ENCODE data around the gene VSTM4.

Gene VSTM4

DNA sequence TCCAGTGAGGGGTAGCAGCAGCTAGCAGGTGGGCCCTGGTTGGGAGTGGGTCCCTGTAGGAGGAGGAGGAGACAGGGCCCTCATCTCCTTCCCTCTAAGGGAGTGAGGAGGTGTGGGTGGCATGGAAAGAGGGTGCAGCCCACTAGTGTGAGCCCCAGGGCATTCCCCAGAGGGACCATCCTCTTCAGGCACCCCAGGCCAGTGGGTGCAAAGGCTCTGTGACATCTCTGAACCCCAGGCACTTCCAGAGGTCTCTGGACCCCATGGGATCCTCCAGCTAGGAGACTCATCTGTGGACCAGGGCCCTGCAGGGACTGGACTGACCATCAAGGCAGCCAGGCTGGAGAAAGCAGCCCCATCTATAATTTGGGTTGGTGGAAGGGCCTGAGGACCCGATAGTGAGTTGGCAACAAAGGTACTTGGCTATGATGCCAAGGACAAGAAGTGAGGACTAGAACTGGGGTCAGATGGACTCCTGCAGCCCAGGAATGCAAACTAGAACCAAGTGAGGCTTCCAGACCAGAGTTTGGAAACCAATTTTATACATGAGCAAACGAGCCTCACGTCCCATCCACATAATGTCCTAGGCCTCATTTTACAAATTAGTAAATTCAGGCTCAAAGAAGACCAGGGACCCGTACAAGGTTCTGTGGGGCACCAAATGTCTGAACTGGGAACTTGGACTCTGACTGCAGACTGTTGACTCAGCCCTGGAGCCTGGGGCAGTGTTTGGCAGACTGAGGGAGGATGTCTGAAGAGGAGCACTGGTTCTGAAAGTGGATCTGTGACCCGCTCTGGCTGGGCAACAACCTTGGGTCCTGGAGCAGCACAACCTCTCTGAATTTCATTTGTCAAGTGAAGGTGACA, 1.4 kb upstream of the VSTM4 start:
- no peak for DNase-seq (ENCODE audit: low read depth)

DNA sequence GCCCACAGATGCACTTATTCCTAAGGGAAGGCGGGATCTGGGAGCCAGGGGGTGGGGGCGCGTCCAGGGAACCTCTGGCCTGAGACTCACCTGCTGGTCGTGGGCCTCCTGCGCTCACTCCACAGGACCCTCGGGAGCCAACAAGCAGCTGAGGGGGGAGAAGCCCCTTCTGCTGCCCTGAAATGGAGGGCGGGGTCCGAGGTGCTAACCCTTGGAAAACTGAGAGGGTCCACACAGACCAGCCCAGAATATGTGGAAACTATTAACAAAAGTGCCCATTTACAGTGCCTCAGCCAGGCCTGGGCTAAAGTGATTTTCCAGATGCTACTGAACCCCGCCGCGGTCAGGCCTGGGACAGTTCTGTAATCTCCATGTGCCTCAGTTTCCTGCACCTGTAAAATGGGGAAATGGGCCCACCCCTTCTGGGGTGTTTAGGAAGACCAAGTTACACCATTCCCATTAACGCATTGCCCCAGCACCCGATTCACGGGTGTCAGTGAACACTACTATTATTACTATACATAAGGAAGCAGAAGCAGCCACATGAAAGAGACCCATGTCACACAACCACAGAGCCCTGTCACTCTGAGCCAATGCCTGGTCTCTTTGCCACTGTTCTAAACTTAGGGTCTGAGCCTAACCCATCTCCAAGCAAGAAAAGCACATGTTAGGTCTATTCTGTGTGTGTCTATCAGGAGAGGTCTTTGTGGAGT, 630 bp upstream of the VSTM4 start:
- DNase-seq (ENCODE audit: low read depth) = no peak

DNA sequence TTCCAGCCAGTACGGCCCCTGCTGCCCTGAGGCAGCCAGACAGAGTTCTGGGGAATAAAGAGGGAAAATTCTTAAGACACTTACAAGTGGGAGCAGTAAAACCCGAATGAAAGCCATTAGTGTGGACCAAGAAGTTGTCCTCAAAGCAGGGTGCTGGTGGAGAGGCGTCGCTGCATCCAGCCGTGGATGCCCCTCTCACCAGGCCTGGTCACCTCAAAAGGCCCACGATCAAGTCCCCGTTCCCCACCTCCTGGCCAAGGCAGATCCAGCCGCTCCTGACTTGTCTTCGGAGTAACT, 656 bp downstream of the VSTM4 start:
- DNase-seq (ENCODE audit: low read depth) = no peak

DNA sequence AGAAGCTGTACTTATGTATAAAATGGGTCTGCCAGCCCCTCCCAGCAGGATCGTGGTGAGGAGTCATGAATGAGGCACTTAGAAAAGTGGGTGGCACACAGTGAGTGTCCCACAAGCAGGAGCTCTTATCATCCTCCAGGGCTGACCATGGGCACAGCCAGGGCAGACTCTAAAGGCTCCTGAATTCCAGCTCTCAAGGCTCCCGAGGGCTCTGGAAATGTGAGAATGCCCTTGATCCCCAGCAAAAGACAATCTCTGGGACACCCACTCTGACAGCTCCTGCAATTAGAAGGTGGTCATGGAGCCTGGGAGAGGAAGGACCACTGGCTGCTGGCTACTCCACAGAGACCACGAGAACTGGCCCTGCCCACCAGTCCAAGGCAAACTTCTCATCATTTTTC, 1.6 kb downstream of the VSTM4 start:
- DNase-seq (ENCODE audit: low read depth) = no peak

DNA sequence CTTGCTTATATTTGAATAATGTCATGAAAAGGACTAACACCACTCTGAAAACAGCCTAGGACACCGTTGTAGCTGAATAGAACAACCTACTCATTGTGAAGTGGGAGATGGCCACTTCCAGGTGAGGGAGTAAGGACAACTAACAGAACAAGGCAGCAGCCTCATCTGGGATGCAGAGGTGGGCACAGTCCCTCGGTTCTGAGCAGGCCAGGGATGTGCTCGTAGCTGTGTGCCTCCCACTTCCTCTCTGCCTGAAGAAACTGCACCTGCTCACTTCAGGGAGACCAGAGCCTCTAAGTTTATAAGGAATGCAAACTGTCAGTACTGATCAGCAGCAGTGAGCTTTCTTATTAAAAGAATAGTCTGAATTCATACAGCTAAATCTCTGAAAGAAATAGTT, 2.5 kb downstream of the VSTM4 start:
- no peak for DNase-seq (ENCODE audit: low read depth)

DNA sequence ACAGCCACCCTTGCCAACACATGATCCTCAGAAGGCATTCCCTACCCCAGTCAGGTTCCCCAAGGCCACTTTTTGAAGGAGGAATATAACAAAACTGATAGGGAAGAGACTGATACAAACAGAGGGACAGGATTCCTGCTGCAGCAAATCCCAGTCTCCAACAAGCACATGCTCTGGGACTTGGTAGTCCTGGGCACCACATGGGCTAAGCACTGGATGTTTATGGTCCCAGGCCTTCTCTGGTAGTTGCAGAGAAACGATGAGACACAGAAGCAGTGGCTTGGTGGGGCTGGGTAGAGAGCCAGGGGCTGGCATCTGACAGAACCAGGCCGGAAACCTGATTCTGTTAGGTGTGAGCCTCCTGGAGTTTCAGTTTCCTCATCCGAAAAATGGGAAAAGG, 3.2 kb downstream of the VSTM4 start:
- no peak for DNase-seq (ENCODE audit: low read depth)

DNA sequence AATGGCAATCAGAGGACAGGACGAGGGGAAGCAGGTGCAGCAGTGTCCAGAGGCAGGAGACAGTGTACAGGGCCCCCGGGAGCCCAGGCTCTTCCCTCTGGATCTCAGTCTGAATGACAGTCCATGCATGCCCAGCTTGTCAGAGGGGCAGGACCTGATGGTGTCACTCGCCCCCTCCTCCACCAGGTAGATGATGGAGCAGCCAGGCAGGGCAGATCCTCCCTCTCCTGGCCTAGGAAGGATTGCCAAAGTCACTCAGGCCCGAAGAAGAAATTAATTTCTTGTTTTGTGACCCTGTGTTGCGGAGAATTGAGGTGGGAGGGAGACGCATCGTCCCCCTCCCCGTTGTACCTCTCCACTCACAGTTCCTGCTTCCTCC, 4.0 kb downstream of the VSTM4 start:
- DNase-seq (ENCODE audit: low read depth) = no peak

DNA sequence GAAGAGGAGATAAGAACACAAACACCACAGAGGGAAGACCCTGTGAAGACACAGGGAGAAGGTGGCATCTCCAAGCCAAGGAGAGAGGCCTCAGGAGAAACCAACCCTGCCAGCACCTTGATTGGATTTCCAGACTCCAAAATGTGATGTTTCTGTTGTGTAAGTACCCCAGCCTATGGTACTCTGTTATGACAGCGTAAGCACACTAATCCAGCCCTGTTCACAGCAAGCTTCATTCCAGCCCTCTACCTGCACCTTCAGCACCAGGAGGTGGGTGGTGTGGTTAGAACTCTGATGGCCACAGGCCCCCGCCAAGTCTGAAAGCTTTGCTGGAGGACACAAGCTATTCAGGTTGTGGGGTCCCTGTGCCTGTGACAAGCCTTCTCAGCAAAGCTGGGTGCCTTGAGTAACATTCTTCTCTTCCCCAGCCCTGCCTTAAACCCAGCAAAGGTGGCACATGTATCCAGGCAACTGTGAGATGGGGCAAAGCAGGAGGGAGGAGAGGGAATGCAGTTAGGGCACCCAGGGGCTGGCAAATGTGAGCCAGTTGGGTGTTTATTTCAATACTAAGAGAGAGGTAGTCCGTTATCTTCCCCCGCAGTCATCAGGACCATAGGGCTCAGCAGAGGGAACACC, 4.5 kb downstream of the VSTM4 start:
- no peak for DNase-seq (ENCODE audit: low read depth)

DNA sequence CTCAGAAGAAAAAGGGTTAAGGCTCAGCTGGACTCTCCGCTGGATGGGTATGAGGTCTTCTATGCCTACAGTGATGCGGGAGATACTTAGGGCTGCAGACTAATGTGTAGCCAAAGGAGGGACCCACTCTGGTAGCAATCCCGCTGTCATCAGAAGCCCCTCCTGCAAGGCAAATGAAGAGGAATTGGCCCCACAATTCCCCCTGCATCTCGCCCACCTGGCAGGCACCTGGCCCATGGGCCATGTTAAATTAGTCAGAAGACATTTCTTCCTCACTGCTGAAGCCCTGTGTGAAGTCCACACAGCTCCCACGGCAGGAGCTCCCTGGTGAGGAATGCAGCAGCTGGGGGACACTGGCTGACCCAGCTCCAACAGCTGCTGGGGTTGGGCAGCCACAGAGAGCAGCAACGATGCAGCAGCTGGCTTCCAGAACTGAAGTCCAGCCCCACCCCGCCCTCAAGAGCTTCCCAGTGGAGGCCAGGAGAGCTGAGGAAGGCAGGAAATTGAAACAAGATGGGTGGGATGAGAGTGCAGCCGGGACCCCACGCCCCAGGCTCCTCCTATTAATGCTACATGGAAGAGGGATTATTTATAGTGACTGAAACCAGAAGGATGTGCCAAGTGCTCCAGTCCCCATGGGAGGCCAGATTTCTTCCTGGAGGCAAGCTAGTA, 5.5 kb downstream of the VSTM4 start:
- DNase-seq (ENCODE audit: low read depth) = no peak

DNA sequence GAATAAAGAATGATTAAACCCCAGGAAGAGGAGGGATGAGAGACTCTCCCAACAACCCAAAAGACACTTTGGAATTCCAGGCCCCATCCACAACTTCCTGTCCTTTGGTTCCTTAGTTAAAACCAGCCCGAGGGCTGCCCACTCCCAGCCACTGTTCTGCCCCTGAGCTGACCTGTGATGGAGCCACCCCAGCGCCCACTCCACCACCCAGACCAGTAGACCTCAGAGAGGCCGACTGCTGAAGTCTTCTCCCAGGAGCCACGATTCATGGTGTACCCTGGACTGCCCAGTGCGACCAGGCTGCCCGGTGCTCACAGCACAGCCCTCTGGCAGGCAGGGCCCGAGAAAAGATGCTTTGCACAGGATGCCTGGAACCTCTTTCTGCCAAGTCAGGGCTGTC, 6.7 kb downstream of the VSTM4 start:
- DNase-seq (ENCODE audit: low read depth) = no peak

DNA sequence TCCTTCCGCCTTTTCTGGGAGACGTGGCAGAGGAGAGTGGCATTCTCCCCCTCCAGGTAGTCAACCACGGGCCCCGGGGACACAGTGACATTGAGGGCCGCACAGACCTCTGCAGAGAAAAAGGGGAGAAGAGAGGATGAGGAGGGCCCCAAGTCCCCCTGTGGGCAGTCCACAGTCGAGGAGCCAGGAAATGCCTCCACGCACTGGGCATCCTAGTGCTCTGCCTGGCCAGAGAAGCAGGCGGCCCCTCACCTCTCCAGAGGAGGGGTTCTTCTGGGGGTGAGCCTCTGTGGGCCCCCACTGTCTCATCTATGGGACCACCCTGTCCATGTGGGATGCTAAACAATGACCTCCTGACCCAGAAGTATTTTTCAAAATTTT, 7.4 kb downstream of the VSTM4 start:
- DNase-seq (ENCODE audit: low read depth) = no peak

DNA sequence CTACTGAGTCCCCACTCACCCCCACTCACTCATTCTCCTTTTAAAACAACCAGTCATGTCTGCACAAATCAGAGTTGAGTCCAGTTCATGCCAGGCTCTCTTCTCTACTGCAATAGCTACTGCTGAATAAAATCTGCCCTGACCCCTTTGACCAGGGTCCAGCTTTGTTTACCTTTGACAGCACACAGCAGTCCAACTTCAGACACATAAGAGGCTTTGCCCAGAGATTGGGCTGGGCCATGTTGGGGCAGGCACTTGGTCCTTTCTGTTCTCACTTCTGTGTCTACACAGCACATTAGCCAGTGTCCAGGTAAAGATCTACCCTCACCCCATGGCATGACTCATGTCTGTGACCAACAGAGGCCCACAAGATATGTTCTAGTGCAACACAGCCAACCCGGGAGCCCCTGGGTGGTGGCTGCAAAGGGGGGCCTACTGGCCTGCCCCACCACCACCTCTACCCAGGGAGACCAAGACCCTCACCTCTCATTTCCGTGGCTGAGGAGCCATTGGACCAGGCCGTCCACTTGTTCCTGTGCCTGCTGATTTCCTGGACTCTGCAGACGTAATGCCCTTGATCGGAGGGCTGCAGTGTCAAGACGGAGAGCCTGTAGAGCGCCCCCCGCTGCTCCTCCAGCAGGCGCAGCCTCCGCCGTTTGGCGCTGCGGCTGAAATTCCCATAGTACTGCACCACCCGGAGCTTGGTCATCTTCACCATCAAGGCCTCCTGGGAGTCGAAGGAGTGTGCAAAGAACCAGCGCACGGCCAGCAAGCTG, 8.0 kb downstream of the VSTM4 start:
- no peak for DNase-seq (ENCODE audit: low read depth)

DNA sequence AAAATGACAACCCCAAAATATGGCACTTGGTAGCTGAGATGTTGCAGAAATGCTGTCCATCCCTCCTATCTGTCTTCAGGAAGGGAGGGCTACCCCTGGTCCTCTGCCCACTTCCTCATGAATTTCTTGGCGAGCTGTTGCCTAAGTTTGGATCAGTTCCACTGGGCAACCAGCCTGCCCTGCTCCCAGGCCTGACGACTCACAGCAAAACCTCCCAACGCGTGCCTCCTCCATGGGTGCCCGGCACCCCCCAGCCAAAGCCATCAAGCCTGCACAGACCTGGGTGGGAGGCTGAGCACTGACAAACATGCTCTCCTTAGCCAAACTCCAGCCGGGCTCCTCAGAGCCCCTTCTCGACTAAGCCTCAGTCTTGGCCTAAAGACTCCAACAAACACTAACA, 8.9 kb downstream of the VSTM4 start:
- no peak for DNase-seq (ENCODE audit: low read depth)

DNA sequence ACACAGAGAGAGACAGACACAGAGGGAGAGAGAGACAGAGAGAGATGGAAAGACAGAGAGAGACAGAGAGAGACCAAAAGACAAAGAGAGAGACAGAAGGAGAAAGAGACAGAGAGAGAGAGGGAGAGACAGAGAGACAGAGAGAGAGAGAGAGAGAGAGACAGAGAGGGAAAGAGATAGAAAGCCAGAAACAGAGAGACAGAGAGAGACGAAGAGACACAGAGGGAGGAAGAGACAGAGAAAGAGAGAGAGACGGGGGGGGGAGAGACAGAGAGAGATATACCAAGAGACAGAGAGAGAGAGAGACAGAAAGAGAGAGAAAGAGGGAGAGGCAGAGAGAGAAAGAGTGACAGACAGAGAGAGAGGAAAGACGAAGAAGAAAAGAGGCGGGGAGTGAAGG, 10.2 kb downstream of the VSTM4 start:
- no peak for DNase-seq (ENCODE audit: low read depth)

DNA sequence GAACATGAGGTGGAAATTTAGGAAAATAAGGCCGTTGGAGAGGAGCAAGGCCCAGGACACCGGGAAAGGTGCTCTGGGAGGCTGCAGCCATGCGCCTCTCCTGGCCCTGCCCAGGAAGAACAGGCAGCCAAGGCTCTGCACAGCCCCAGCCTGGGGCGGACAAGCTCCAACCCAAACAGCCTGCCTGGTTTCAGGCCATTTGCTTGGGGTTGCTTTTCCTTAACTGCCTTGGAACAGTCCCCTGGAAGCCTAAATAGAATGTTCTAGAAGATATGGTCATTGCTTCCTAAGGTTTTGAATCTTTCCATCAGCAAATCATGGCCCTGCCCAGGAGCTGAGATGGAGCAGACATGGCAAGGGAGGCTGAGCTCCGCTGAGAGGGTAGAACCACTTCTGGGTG, 11.0 kb downstream of the VSTM4 start:
- no peak for DNase-seq (ENCODE audit: low read depth)

DNA sequence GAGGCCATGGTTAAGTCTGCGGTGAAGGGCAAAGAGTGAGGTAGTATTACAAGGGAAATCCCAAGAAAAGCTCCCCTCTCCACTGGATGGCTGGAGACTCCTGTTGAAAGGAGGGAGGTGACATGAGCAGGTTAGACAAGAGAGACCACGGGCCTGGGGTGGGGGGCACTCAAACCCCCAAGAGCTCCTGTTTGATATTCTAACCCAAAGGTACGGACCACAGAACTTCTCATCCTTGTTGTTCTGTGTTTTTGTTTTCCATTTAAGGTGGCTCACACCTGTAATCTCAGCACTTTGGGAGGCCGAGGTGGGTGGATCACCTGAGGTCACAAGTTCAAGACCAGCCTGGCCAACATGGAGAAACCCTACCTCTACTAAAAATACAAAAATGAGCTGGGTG, 11.6 kb downstream of the VSTM4 start:
- DNase-seq (ENCODE audit: low read depth) = no peak

DNA sequence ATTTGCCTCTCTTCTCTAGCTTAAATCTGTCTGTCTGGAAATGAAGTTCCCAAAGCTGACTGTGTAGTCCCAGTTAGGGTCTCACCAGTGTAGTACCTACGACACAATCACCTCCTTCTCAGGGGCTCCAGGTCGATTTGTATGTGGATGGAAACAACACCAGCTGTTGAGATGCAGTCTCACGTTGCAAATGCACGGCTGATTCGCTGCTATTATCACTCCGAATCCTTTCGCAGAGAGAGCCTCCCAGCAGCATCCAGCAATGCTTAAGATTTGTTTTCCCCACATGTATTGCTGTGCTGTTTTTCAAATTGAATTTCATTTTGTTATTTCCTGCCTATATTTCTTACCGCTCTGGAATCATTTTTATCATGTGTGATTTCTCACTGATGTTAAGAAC, 16.3 kb downstream of the VSTM4 start:
- DNase-seq (ENCODE audit: low read depth) = no peak

DNA sequence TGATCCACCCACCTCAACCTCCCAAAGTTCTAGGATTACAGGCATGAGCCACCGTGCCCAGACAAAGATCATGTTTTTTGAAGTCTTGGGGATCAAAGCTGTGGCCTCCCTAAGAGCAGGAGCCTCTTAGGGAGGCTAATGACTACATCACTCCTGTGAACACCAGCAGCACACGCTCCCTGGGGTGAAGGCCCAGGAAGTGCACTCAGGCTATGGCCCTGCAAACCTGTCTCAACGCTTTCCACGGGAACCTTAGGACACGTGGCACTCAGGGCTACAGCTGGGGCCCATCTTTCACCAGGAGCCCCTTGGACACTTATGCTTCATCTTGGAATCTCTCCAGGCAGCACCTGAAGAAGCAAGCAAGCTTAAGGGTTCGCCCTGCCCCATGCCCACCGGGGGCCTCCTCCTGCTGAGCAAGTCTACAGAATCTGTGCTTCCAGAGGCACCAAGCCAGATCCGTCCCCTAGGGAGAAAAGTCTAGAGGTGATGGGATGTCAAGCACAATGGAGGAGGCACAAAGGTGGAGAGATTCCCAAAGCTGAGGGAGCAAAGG, 18.4 kb downstream of the VSTM4 start:
- no peak for DNase-seq (ENCODE audit: low read depth)

DNA sequence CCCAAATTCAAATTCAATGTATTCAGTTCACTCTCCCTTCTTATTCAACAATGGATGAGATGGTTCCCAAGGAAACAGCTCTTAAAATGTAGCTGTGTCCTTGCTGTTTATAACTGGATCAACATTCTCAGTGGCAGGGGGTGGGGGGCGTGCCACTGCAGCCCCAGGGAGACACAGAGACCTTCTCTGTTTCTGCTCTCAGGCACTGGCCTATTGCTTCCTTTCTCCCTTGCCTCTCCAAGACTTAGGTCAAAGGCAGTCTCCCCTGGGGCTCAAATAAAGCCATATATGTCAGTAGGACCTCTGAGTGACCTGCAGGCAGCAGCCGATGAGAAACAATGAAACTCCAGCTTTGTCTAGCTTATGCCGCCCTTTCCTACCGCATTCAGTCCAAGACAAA, 20.7 kb downstream of the VSTM4 start:
- no peak for DNase-seq (ENCODE audit: low read depth)

DNA sequence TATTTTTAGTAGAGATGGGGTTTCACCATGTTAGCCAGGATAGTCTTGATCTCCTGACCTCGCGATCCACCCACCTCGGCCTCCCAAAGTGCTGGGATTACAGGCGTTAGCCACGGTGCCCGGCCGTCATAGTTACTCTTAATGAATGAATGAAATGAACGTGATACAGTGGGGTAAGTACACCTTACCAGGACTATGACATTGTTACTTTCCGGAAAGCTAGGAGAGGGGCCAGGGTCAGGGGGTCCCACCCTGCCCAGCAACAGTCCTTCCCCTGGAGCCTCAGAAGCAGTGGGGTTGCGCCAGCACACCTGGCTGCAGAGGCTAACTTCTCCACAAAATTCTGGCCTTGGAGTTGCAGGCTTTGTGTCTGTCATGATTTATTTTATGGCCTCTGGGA, 21.4 kb downstream of the VSTM4 start:
- no peak for DNase-seq (ENCODE audit: low read depth)

DNA sequence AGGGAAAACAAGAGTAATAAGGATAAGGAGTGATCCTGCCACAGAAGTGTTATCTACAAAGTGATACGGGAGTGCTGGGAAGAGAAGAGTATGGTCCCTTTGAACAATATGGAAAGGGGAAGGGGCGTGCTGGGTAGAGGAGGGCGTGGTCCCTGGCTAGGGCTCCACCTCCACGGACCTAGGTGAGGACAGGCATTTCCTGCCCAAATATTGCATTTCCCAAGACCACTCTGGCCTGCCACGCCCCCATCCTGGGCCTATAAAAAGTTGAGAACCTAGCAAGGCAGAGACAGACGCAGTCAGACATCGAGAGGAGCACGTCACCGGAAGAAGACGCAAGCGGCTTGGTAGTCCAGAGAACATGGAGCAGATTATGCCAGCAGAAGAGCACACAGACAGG, 22.8 kb downstream of the VSTM4 start:
- no peak for DNase-seq (ENCODE audit: low read depth)
